Rectal smooth muscle tissue (tissue), 1 donor: Measurements from ENCODE around the gene CCR5AS.
"Not testable (repeated sequence)": the region's sequence is repeated elsewhere in the genome, so short reads cannot be mapped to it uniquely, and the experiment has no call there.

Experiments
- H3K27ac ChIP-seq: one replicate; pipeline ENCODE4 v1.7.0; 2013; ENCODE audit warnings: low read depth, low read length, inconsistent platforms
- H3K27me3 ChIP-seq: one replicate; pipeline ENCODE4 v1.7.0; 2013; ENCODE audit warnings: low read length; ENCODE audit not compliant: control insufficient read depth, insufficient read depth
- H3K36me3 ChIP-seq: one replicate; pipeline ENCODE4 v1.7.0; 2013; ENCODE audit warnings: low read length; ENCODE audit not compliant: control insufficient read depth, insufficient read depth
- H3K4me1 ChIP-seq: one replicate; pipeline ENCODE4 v1.7.0; 2013; ENCODE audit warnings: low read length; ENCODE audit not compliant: control insufficient read depth, insufficient read depth
- H3K4me3 ChIP-seq: one replicate; pipeline ENCODE4 v1.7.0; 2013; ENCODE audit warnings: low read length
- H3K9ac ChIP-seq: one replicate; pipeline ENCODE4 v1.7.0; 2013; ENCODE audit warnings: low read length

CCR5AS gene

GRCh38 chr3:46397111-46397510, 9.8 kb downstream of the CCR5AS start:
- no peaks in the 10 kb centered on the region for H3K36me3 ChIP-seq
- no peak overlapping the region for H3K27ac ChIP-seq
- H3K4me3 ChIP-seq, result no peak overlapping the region
- no peak overlapping the region for H3K9ac ChIP-seq
- H3K4me1 ChIP-seq, result no peaks in the 10 kb centered on the region
- no peaks in the 10 kb centered on the region for H3K27me3 ChIP-seq

- Histone ChIP-seq H3K4me1 (no peaks in the 10 kb centered on the region), H3K4me3 (no peak overlapping the region), H3K27ac (no peak overlapping the region), H3K36me3 (no peaks in the 10 kb centered on the region), H3K27me3 (no peaks in the 10 kb centered on the region), H3K9ac (no peak overlapping the region)
These were observed 10.9 kb downstream of the CCR5AS start for GRCh38 chr3:46395766-46396530.

GRCh38 chr3:46395210-46395661, 11.6 kb downstream of the CCR5AS start:
- no peaks in the 10 kb centered on the region for H3K36me3 ChIP-seq
- H3K27me3 ChIP-seq, result no peaks in the 10 kb centered on the region
- H3K4me3 ChIP-seq, result no peak overlapping the region
- H3K9ac ChIP-seq, result no peak overlapping the region
- no peak overlapping the region for H3K27ac ChIP-seq
- H3K4me1 ChIP-seq, result no peaks in the 10 kb centered on the region

DNA sequence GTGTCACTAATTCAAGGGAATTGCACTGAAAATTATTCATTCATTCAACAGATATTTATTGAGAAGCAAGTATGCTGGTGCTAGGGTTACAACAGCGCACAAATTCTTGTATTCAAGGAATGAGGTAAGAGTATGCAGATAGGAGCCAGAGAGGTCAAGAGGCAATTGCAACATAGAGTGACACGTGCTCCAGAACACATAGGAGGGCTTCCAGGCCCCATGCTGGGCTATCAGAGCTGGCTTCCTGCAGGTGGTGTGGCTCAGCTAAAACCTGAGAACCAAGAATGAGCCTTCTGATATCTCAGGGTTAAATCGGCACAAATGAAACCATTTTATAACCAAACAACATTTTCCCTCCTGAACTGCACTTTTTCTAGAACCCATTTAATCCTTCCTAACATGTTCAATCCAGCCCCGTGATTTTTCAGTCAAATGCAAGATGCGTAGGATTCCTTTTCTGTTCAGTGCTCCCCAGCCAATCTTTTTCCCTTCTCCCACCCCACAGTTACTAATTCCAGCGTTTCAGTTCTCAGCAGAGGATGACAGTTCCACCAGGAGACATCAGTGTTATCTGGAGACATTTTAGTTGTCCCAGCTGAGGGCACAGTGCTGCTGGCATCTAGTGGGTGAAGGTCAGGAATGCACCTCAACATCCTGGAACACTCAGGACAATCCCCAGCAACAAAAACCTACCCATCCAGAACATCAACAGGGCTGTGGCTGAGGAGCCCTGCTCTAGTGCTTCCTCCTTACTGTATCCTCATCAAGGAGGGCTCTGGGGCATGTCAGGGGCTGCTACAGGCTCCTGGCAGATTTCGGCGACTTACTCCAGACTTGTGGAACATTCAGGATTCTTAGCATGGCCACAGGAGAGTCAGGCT, 13.1 kb downstream of the CCR5AS start:
- Histone ChIP-seq H3K9ac (no peak overlapping the region), H3K27ac (no peak overlapping the region), H3K4me3 (no peak overlapping the region), H3K36me3 (no peaks in the 10 kb centered on the region), H3K4me1 (no peaks in the 10 kb centered on the region), H3K27me3 (no peaks in the 10 kb centered on the region)

DNA sequence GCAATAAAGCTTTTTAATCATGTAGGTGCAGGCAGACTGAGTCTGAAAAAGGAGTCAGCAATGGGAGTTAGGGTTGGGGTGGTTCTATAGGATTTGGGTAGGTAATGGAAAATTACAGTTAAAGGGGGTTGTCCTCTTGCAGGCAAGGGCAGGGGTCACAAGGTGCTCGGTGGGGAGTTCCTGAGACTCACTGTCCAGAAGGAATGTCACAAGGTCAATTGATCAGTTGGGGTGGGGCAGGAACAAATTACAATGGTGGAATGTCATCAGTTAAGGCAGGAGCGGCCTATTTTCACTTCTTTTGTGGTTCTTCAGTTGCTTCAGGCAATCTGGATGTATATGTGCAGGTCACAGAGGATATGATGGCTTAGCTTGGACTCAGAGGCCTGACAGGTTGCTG, 13.9 kb downstream of the CCR5AS start:
- no peak overlapping the region for H3K4me3 ChIP-seq
- H3K27ac ChIP-seq, result no peak overlapping the region
- no peaks in the 10 kb centered on the region for H3K36me3 ChIP-seq
- no peaks in the 10 kb centered on the region for H3K4me1 ChIP-seq
- no peaks in the 10 kb centered on the region for H3K27me3 ChIP-seq
- H3K9ac ChIP-seq, result no peak overlapping the region

DNA sequence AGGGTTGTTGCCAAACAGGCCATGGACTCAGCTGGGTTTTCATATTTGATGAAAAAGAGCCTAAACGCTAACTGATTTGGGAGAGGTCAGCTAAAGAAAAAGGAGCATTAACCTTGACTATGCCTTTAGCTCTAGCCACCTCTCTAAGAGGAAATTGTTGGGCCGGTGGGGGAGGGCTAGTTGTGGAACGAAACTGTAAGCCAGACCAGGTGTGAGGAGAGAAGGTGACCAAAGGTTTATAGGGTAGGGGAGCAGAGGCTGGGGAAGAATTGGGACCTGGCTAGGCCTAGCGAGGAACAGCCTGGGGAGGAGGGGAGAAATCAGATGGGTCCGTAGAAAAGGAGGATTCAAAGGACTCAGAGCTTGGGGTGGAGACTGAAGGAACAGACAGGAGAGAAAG, 15.3 kb downstream of the CCR5AS start:
- not testable (repeated sequence) for H3K36me3 ChIP-seq, H3K4me1 ChIP-seq, H3K27ac ChIP-seq, H3K27me3 ChIP-seq, H3K9ac ChIP-seq, H3K4me3 ChIP-seq

DNA sequence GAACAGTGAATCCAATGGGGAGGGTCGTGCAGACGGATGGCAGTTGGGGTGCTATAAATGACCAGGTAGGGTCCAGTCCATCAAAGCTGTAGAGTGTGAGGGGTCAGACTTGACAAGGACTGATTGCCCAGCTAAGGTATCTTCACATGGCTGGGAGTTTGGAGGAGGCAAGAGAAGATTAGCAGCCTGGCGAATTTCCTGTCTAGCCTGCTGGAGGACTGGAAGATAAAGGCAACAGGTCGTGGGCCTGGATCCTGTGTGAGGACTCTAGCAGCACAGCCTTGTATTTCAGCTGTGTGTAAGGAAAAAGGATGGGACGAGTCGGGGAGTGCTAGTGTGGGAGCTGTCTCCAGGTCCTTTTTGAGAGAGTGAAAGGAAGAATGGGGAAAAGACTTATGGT, 17.6 kb downstream of the CCR5AS start:
- Histone ChIP-seq H3K4me3 (no peak overlapping the region), H3K27ac (no peak overlapping the region), H3K4me1 (no peaks in the 10 kb centered on the region), H3K36me3 (no peaks in the 10 kb centered on the region), H3K9ac (no peak overlapping the region), H3K27me3 (no peaks in the 10 kb centered on the region)

- H3K27ac ChIP-seq, H3K9ac ChIP-seq, H3K36me3 ChIP-seq, H3K4me3 ChIP-seq, H3K4me1 ChIP-seq, H3K27me3 ChIP-seq: not testable (repeated sequence)
These were observed 18.0 kb downstream of the CCR5AS start for GRCh38 chr3:46388847-46389246.

- peaks cover 1% of the 10 kb centered on the region for H3K4me1 ChIP-seq
- no peak overlapping the region for H3K4me3 ChIP-seq
- H3K36me3 ChIP-seq, result no peaks in the 10 kb centered on the region
- H3K27ac ChIP-seq, result no peak overlapping the region
- no peak overlapping the region for H3K9ac ChIP-seq
- H3K27me3 ChIP-seq, result no peaks in the 10 kb centered on the region
These were observed 20.7 kb downstream of the CCR5AS start for GRCh38 chr3:46386205-46386604.

DNA sequence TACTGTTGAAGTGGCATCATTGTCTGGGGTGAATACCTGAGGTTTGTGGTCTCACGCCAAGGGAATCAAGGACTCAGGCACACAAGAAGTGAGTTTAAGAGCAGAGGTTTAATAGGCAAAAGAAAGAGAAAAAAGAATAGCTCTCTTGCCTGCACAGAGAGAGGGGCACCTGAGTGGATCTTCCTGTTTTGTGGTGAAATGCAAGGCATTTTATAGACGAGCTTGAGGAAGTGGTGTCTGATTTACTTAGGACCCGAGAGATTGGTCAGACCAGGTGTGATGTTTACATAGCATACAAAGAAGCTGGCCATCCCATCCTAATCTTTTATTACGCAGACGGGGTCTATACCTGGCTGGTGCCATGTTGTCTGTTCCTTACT, 22.9 kb downstream of the CCR5AS start:
- Histone ChIP-seq H3K9ac (no peak overlapping the region), H3K27ac (no peak overlapping the region), H3K27me3 (no peaks in the 10 kb centered on the region), H3K4me3 (no peak overlapping the region), H3K36me3 (no peaks in the 10 kb centered on the region), H3K4me1 (peaks cover 3% of the 10 kb centered on the region)

DNA sequence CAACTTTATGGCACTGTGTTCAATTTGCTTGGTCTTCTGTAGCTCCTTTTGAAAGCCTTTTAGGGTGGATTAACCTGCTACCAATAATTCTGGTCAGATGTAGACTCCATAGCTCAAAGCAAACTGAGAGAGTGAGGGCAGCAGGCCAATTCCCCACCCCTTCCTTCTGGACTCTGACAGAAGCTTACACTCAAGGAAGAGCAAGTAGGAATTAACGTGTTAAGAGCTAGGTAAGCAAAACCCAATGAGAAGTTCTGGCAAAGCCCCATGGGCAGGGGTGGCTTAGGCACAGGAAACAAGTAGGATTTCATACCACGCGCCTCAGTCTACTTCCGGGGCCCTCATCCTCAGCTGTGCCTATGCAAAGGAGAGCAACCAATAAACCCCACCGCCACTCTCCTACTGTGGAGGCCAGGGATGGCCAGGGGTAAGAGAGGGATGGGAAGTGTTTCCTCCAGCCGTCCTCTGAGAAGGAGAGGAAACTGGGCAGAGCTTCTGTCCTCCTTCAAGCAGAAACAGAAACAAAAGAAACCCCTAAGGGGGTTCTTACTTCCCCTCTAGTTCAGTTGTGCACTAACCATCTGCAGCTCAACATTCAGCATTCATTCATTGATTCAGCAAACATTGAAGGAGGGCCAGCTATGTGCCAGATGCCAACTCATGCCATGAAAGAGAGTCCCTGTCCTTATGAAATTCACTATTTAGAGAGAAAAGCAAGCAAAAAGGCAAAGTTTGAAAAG, 23.5 kb downstream of the CCR5AS start:
- Histone ChIP-seq H3K4me1 (peaks cover 3% of the 10 kb centered on the region), H3K9ac (no peak overlapping the region), H3K27me3 (no peaks in the 10 kb centered on the region), H3K27ac (no peak overlapping the region), H3K36me3 (no peaks in the 10 kb centered on the region), H3K4me3 (no peak overlapping the region)

- Histone ChIP-seq H3K4me3 (no peak overlapping the region), H3K27me3 (no peaks in the 10 kb centered on the region), H3K4me1 (peaks cover 3% of the 10 kb centered on the region), H3K27ac (no peak overlapping the region), H3K36me3 (no peaks in the 10 kb centered on the region), H3K9ac (no peak overlapping the region)
These were observed 25.2 kb downstream of the CCR5AS start for GRCh38 chr3:46381625-46382024.
